Glomerular visceral epithelial cell (primary cell): ENCODE data around the gene MTCP1.
A peak's percentile ranks its signal among the peaks of the same experiment; 100 is the strongest.

ENCODE experiments used
- DNase-seq: peaks from one replicate; pipeline ENCODE4 v3.0.0-alpha.2; 2016; ENCODE audit errors: extremely low spot score

Gene MTCP1

DNA sequence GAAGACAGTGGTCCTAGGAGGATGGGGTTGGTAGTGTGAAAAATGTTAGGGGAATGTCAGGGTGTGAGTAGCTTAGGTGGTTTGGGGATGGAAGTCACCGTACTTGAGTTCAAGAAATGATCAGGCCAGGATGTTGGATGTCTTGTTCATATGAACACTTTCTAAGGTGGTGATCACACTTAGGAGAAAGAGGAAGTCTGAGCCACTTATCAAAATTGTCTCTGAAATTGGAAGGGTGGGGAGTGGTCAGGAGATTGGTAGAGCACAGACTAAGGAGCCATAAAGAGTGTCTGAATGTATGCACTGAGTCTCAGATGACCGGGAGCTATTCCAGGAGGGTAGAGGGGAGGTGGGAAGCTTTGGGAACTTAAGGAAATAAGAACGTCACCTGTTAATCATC is 17.3 kb downstream of the MTCP1 start:
- DNase-seq = no peak

- peak; percentile 44 for DNase-seq
Observed at GRCh38 chrX:155052738-155053498, 18.0 kb downstream of the MTCP1 start.

- peak; percentile 31 for DNase-seq
Observed at GRCh38 chrX:155048977-155049619, 21.8 kb downstream of the MTCP1 start.

- DNase-seq = no peak
Observed at GRCh38 chrX:155046811-155047528, 24.0 kb downstream of the MTCP1 start.

GRCh38 chrX:155046129-155046810 is 24.7 kb downstream of the MTCP1 start:
- DNase-seq = peak; percentile 11

DNA sequence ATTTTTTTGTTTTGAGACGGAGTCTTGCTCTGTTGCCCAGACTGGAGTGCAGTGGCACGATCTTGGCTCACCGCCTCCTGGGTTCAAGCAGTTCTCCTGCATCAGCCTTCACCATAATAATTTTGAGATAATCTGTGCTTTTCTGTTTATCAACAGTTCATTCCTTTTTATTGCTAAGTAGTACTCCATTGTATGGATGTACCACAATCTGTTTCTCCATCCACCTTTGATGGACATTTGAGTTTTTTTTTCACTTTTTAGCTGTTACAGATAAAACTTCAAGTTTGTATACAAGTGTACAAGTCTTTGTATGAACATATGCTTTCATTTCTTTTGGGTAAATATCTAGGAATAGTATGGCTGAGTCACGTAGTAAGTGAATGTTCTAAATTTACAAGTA is 35.2 kb downstream of the MTCP1 start:
- DNase-seq = no peak

- no peak for DNase-seq
Observed at GRCh38 chrX:155031657-155032056, 39.3 kb downstream of the MTCP1 start.

DNA sequence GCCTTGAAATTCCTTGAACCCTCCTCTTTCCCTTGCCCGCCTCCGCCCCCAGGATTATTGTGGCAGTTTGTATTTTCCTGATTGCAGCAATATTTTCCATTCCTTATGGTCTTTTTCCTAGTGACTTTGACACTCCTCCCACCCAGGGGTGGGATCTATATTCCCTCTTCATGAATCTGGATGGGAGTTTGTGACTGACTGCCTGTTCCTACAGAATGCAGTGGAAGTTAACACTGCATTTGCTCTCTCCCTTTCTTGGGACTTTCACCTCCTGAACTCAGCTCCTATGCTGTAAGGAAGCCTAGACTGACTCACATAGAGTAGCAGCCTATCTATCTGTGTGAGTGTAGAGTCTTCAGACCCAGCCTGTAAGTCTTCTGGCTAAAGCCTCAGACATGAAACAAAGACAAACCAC is 42.1 kb downstream of the MTCP1 start:
- peak; percentile 17 for DNase-seq

- DNase-seq = no peak
Observed at GRCh38 chrX:155028129-155028528, 42.8 kb downstream of the MTCP1 start.

- peak; percentile 31 for DNase-seq
Observed at GRCh38 chrX:155027509-155028066, 43.3 kb downstream of the MTCP1 start.

DNA sequence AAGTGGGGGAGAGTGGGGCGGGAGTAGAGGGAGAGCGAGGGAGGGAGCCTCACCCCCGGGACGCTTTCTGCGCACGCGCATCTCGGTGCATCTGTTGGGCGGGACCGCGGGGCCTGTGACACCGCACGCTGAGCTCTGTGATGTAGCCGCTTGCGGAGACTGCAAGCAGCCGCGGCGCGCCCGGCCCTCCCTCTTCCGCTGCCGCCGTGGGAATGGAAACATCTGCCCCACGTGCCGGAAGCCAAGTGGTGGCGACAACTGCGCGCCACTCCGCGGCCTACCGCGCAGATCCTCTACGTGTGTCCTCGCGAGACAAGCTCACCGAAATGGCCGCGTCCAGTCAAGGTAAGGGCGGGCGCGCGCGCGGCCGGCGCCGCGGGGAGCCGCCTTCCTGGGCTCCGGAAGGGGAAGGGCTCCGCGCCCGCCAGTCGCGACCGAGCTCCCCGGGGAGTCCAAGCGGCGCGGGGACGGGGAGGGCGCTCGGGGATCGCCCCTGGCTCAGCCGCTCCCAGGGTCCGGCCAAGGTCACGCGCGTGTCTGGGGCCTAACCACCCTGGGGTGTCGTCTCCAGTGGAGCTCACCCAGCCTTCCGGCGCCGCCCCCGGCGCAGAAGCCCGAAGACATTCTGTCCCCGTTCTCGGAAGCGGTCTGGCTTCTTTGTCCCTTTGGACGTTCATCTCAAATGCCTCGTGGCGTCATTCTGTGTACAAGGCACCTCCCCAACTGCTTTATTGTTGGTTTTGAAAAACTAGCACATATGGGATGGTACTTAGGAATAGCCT is 44.0 kb downstream of the MTCP1 start, which contains the start of gene FUNDC2:
Gene FUNDC2 (plus strand): TSS at position 118 of the 782 bp plus-strand sequence. CDS start 95 bp downstream, at position 213.
- peak; percentile 95 for DNase-seq

- no peak for DNase-seq
Observed at GRCh38 chrX:155026420-155026726, 44.6 kb downstream of the MTCP1 start.

DNA sequence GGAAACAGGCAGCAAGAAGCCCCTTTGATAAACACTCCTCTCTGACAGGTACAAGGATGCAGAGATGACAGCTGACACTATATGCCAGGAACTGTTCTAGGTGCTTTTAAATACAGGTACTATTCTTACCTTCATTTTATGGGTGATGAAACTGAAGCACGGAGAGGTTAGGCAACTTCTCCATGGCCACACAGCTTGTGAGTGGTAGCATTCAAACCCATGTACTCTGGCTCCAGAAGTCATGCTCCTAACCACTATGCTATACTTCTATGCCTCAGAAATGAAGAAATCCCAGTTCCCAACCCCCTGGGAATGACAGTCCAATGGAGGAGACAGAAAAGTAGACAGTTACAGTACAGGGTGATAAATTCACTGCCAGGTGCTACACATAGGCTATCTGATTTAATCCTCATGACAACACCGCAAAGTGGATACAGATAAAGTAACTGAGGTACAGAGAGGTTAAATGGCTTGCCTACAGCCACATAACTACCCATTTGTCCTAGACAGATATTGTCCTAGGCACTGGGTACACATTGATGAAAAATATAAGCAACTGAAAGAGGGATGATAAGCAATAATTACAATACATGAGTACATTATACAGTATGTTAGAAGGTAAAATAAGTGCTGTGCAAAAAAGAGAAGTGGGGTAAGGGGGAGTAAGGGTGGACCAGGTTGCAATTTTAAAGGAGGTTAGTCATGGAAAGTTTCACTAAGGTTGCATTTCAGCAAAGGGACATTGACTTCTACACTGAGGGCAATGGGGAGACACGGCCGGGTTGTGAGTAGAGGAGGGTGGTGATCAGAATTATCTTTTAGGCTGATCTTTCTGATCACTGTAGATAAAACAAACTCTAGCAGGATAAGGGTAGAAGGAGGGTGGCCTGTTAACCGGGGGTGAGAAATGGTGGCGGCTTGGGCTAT is 46.8 kb downstream of the MTCP1 start:
- DNase-seq = no peak

DNA sequence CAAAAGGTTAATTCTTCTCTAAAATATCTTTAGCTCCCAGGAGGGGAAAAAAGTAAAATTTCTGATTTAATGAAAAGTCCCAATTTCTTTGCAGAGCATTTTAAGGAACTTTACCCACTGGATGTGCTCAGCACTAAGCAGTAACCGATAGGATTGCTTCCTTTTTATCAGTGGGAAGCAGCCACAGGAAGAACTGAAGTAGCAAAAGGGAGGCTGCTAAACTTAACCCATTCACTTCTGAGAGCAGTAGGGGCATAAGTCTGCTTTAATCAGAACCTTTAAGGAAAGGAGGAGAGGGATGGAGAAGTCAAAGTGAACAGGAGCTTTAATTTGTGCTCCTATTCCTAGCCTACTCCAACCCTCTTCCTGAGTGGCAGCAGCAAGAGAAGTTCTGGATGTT is 48.4 kb downstream of the MTCP1 start, which contains the start of gene F8:
Gene F8 (minus strand): TSS at position 139 of the 400 bp plus-strand sequence. CDS start 171 bp downstream, outside the sequence.
- DNase-seq = no peak

- no peak for DNase-seq
Observed at GRCh38 chrX:155020591-155020990, 50.3 kb downstream of the MTCP1 start.
